Measurements from ENCODE around the gene LAIR1.

DNA sequence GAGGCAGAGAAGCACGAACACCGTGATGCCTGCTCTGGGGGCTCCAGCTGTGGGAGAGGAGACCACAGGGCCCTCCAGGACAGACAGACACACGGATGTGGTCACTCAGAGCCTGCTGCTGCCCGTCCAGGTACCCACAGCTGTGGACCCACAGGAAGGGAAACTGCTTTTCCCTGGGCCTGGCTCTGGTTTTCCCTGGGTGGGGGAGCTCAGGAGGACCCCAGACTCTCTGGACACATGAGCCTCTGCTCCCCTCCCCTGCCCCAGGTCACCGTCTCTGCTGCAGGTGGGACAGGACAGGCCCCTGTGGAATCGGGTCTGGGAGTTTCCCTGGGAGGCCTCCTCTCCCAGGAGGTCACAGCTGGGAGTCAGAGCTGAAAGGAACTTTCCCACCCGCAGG lies 33.1 kb downstream of the LAIR1 start:
- no peak for TF ChIP-seq POLR2A (IDR thresholded peaks at IDR 0.05; ENCODE audit: low read depth, low read length)
- no peak for TF ChIP-seq POLR2AphosphoS5 (IDR thresholded peaks at IDR 0.05; ENCODE audit: low read depth, low read length)
- TF ChIP-seq TAF1 (IDR thresholded peaks at IDR 0.05; ENCODE audit: low read depth, low read length), result no peak
- TF ChIP-seq PAX5 (IDR thresholded peaks at IDR 0.05; ENCODE audit: insufficient read depth, low read length, severe bottlenecking), result no peak
- TF ChIP-seq SPI1 (IDR thresholded peaks at IDR 0.05; ENCODE audit: low read depth, low read length), result no peak
- no peak for TF ChIP-seq POU2F2 (IDR thresholded peaks at IDR 0.05; ENCODE audit: low read depth, low read length)

All from GM12891 (cell line).